Stimulated activated CD8-positive, alpha-beta memory T cell treated with anti-CD3 and anti-CD28 coated beads, Interleukin-4, amount 100 ng/mL, for 24 hours (primary cell): Measurements from ENCODE around the gene JARID2.

Experiments
- DNase-seq: peaks from one replicate; pipeline ENCODE4 v3.0.0-alpha.2; 2020; ENCODE audit warnings: low read depth

JARID2 gene

DNA sequence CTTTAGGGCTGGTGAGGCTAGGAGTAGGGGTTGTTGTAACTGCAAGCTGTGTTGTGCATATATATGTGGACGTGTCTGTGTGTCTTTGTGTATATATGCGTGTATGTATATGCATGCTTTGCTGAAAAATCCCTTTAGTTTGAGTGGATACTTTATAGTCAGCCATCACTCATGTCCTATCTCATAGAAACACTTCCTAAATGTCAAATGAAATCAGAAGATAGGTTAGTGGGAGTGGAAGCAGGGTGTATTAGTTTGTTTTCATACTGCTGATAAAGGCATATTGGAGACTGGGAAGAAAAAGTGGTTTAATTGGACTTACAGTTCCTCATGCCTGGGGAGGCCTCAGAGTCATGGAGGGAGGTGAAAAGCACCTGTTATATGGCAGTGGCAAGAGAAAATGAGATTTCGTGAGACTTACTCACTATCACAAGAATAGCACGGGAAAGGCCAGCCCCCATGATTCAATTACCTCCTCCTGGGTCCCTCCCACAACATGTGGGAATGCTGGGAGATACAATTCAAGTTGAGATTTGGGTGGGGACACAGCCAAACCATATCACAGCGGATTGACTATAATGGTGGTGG, 131.1 kb downstream of the JARID2 start:
- no peak for DNase-seq

DNA sequence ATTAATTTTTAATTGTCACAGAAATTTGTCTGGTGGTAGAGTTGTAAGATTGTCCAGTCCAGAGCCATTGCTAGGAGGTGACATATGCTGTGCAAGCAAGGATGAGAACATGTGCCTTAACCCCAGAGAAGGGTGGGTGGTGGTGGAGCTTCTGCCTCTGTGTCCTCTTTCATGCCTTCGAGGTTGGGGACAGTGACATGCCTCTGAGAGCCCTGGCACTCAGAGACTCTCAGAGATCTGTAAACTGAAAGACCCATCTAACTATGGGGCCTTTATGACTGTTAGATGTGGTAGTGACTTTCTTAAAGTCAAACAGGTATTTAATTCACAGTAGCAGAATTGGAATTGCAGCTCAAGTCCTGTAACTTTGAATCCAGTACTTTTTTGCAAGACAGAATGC, 132.4 kb downstream of the JARID2 start:
- no peak for DNase-seq

DNA sequence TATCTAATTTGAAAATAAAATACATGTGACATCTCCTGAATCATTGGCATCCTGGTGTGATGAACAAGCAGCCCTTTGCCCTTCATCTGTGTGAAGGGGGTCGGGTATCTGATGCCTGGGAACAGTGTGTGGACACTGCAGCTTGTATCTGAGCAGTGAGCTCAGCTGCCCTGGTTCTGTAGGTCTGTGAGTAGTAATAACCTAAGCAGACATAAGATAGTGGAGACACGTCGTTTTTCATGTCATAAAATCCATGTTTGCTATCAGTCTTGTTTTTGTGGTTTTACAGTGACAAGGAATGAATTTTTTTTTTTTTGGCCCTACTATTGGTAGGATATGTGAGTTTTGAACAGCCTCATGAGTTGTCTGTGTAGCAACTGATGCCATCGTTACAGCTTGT, 133.0 kb downstream of the JARID2 start:
- DNase-seq: no peak

DNA sequence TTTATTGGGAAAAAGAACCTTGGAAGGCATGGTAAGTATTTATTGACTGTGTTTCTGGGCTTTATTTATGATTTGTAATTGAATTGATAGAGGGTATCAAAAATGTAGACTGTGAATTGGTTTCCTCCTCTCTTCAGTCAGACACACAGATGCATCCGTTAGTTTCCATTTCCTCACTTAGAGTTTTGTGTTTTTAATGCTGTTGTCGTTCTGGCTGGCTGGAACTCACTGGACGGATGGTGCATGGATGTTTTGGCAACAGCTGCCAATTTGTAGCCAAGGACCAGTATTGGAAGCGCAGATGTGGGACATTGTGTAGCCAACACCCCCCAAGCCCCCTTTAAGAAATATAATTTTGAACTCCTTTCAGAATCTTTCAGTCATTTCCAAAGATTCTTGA, 134.5 kb downstream of the JARID2 start:
- DNase-seq: no peak

DNA sequence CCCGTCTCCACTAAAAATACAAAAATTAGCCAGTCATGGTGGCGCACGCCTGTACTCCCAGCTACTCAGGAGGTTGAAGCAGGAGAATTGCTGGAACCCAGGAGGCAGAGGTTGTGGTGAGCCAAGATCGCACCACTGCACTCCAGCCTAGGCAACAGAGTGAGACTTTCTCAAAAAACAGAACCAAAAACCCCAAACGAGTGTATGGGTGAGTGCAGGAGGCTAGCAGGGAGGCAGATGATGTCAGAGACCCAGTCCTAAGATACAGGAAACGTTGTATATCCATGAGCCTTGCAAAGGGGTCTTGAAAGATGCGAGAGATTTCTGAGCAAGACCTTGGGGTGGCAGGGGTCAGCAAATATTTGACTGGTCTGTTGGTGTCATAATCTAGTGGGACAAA, 136.2 kb downstream of the JARID2 start:
- DNase-seq: no peak

DNA sequence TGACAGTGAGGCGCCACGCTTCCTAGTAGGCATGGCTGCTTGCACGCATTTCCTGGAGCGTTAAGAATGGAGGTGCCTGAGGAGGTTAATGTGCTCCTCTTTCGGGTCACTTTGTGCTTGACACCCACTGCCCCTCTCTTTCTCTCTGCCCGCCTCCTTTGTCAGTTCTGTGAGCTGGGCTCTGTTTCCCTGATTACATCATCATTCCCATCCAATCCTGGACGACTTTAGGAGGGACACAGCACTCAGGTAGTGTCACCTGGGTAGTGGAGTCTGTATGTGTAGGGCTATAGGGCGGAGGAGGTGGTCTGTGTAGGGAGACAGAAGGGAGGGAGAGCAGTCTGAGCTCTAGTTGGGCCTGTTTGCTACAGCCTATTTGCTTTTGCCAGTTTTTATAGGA, 136.8 kb downstream of the JARID2 start:
- DNase-seq: no peak

DNA sequence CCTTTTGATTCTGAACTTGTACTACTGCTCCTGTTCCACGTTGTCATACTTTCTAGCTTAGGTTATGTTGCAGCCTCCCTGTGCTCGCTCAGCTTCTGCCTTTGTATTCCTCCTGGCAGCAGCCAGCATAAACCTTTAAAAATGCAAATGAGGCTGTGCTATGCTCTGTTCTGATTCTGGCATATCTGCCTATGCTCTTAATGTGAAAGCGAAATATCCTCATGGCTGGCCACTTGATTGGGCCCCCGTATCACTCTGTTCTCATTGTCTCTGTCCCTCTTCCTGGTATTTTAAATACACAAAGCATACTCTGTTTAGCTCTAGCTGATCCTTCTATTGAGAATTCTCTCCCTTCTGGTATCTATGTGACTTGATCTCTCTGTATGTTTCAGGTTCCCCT, 139.0 kb downstream of the JARID2 start:
- no peak for DNase-seq

DNA sequence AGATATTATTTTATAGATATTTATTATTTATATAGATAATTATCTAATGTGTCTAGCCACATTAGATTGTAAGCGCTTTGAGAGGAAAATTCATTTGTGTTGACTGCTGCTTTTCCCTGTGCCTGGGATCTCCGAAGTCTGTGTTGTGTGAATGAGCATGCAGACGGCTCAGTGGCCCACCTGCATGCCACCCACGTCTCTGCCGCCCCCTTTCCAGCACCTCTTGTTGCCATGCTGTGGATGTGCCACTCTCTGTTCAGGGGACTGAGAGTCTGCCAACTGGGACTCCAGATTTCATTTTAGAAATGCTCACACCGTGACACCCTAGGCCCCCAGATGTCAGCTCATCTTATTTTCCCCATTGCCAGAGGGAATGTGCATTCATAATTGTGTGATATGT, 139.7 kb downstream of the JARID2 start:
- no peak for DNase-seq

DNA sequence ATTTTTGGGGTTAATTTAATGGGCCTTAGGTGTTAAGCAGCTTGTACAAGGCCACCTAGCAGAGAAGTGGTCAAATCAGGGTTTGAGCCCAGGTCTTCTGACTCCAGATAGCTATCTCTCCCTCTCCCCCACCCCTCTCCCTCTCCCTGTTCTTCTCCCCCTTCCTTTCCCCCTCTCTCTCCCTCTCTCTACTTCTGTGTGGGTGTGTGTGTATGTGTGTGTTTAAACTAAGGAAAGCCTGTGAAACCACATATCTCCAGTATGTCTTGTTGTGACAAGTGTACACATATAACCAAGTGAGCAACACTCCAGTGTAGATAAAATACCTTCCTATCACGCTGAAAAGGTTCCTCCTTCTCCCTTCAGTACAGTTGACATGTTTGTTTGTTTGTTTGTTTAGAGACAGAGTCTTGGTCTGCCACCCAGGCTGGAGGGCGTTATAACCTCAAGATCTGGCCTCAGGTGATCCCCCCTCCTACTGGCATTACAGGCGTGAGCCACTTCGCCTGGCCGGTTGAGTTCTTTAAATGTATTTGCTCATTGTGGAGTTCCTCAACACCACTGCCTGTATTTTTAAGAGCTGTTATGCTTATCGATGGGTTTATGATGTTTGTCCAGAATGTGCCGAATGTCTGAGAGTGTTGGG, 140.4 kb downstream of the JARID2 start:
- DNase-seq: no peak

DNA sequence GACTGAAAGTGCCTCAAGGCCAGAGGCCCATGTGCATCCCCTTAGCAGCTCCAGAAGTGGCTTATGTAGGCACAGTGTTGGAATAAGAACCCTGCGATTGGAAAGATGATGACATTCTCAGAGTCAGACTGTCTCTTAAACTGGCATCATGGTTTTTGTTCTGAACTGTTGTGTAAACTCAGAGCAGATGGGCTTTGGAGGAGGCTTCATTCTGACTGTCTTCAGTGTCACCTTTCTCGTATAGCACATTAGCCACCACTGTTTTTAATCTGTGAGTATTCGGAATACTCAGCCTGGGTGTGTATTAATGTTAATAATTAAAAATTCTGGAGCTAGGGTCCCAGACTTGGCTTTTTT, 140.9 kb downstream of the JARID2 start:
- DNase-seq: no peak

DNA sequence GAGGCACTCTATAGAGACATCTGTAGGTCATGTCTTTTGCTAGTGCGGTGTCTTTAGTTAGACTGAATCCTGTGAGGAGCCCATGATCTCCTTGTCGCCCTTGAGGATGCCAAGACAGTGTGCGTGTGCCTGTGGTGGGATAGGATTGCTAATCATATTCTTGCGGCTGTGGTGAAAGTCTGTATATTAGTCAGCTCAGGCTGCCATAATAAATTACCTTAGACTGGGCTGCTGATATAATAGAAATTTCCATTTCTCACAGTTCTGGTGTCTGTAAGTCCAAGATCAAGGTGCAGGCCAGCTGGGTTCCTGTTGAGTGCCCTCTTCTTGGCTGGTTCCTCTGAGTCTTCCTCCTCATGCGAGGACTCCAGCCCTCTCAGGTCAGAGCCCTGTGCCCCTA, 141.2 kb downstream of the JARID2 start:
- DNase-seq: no peak

DNA sequence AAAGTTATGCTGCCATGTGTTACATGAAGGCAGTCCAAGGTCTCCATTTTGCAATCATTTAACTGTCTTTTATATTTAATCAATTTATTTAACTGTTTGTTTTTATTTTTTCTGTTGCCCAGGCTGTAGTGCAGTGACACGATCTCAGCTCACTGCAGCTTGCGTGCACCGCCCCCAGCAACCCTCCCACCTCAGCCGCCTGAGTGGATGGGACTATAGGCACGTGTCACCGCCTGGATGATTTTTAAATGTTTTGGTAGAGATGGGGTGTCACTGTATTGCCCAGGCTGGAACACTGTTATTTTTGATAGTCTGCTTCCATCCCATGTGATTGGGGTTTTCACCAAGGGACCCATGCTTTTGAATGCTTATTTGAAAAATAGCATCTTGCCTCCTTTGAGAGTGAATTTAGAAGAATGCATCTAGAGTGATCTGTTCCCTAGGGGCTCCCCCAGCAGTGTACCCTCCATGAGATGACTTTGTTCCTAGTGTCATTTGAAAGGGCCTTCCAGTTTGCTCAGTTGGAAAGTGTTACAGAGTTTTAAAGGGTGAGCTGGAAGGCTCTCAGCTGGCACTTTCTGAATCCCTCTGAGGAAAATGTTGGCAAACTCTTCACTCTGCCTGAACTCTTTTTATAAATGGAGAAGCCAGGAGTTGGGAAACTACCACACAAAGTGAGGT, 143.4 kb downstream of the JARID2 start:
- no peak for DNase-seq

DNA sequence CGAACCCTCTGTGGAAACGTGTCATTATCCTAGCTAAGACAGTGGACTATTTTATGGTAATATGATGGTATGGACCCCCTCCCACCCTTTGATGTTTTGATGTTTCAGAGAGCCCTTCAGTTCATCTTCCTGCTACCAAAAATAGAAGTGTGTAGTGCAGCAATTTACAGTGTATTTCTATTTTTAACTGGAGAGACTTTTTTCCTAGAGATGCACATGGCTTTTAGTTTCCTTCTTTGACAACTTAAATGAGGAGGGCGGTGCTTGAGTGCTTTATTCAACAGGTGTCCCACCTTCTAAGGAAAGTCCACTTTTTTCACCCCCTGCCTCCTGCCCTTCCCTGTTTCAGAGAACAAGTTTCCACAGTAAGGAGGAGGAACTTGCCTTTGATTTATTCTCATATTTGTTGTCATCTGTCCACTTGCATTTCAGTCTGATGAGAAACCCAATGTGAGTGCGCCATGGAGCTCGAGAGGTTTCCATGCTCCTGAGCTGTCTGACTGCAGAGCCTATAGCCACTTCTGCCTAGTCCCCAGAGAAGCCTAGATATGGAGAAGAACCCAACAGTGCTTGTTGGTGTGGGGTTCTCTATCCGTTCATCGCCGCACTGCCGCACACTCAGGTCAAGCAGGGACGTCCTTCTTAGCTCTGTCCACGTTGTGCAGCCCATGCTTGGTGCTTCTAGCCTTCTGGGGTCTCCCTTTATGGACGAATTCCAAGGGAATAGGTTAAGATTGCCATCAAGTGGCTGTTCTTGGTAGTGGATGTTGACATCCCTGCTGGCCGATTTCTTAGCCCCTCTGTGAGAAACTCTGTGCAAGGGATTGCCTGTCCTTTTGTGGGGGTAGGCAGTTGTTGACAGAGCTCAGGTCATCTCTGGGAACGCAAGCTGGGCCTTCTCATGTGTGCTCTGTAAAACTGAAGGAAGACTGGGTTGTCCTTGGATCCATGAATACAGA, 144.2 kb downstream of the JARID2 start:
- DNase-seq: no peak

DNA sequence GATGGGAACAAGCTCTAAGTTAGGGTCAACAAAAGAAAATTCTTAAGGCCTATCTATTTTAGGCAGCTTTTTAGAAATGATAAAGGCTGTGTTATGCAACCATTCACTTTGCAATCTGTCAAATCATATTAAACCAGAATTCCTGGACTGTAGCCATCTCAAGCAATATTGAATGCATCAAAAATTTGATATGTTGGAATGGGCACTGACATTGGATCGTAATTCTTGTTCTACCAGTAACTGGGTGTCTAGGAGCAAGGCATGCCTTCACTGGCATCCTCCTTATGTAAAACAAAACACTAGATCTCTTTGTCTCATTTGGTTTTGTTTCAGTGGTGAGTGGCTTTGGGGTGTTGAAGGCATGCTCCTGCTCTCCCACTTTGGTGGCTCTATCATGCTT, 145.6 kb downstream of the JARID2 start:
- no peak for DNase-seq

DNA sequence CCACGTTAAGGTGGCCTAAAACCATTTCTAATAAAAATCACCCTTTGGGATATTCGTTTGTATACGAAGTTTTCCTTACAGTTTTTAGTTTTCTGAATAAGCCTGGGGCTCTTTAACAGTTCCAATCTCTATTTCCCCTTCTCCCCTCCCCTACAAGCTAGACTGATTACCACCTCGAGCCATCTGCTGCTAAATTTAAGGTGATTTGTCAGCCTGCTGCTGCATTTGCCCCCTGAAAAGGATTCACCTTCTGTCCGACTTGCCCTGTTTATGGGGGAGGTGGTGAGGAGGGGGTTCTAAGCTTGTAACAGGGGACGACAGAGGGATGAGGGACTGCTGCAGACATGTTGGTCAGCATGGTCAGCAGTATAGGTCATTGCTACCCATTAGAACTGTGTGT, 146.3 kb downstream of the JARID2 start:
- no peak for DNase-seq

DNA sequence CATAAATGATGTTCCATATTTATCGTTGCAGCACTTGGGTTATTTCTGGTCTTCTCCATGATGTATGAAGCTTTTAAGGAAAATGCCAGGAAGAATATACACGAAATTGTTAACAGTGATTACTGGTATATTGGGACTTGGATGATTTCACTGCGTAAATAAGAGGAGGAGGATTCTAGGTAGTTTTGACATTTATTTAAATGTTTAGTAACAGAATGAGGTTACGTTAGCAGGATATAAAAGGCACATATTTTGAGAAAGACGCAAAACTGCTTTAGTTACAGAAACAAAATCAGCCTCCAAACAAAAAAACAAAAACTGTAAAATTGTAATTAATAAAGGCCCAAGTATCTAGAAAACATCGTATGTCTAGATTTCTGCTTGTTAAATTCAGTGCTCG, 147.7 kb downstream of the JARID2 start:
- no peak for DNase-seq

DNA sequence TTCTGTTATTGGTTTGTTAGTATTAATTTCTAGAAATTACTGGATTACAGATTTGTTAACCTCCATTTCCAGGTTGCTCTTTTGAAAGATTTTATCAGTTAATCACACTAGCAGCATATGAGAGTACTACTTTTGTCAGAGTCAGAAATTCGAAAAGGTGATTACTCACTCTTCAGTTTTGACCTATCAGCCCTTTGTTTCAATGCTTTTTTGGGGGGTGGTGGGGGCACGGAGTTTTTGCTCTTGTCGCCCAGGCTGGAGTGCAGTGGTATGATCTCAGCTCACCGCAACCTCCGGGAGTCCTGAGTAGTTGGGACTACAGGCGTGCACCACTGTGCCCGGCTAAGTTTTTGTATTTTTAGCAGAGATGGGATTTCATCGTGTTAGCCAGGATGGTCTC, 149.2 kb downstream of the JARID2 start:
- no peak for DNase-seq

DNA sequence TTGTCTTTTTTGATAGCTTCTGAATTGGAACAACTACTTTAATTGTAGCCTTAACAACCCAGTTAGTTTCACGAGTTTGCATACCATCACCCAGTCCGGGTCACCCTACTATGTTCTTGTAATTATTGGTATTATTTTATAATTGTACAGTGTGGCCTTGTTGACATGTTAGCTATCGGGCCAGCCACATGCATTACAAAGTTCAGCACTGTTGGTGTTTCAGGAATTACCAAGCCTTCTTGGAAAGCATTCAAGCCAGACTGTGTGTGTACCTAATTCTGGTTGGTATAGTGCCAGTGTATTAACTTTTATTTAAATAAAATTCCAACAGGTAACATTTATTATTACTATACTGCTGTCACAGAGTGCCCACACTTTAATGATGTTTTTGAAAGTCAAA, 150.9 kb downstream of the JARID2 start:
- DNase-seq: no peak

DNA sequence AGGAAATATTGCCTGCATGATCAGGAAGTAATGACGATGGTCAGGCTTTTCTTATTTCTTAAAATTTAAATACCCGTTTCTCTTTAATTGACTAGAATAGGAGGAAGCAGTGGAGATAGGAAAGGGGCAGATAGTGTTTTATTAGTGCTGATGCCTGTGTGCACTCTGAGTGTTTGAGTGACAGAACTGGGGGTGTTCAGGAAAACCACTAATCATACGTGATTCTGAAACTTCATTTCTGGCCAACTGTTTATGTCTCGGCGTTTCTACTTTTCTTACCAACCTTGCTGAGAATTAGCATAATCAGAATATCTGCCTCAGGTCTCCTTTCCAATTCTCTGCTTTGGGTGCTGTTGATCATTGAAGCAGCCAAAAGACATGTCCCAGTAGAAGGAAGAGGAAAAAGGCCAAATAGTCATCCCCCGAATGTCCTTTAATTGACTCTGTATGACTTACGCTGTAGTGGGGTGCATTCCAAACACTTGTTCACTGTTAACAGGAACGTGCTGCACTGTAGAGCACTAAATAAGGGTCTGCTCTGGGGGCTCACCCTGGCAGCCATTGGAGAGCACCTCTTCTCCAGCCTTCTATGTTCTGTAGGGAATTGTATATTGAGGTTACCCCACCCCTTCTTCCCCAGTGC, 152.9 kb downstream of the JARID2 start:
- DNase-seq: no peak

DNA sequence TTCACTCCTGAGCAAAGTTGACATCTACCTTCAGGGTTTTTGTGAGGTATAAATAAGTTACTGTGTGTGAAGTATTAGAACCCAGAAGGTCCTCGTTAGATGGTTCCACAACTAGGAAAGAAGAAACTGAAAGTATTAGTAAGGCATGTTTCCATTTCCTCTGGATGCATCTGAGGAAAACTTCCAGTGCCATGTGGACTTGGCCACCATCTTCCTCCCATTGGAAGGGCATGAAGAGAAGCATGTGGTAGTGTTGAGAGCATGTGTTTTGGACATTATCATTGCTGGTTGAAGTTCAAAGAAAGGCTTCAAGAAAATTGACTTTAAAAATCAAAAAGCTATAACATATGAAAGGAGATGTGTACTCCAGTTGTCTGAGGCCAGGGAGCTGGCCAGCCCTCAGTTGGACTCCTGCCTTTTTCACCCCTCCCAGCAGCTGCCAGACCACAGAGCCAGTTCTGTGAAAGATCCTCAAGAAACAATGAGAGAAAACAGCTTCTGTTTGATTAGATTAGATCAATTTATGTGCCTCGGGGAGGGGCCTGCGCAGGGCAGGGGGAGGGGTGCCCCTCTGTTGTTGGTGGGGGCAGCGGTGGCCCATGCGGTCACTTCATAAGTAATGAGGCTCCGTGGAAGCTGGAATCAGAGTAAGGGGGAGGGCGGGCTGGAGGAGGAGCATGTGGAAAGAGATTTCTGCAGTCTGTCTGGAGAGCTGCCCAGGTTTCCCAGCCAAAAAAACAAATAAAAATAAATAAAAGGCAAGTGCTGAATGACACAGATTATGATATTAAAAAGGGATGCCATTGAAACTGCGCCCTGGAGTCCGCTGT, 154.0 kb downstream of the JARID2 start:
- no peak for DNase-seq

DNA sequence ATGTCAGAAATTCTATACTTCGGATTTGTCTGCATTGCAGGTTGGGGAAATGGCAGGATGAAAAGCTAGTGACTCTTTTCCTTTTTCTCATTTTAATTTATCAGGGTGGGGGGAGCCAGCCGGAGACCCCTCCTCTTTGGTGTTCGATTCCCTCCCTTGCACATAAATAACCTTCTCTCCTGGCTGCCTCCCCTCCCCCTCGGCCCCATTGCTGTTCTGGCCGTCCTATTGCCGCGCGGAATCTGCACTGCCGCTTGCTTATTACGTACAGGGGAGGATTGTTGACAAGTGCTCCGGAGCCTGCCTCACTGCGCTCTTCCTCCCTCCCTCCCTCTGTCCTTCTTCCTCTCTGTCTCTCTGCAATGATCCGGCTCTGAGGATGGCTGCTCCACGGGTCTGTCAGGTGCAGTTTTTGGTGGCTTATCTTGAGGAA, 154.7 kb downstream of the JARID2 start:
- DNase-seq: no peak
